GM18951 (cell line): Measurements from ENCODE around the gene IL12A.

Experiments
- POLR2A ChIP-seq: IDR thresholded peaks from 4 replicates; pipeline ENCODE4 v1.6.1; 2011; ENCODE audit warnings: mild to moderate bottlenecking; ENCODE audit not compliant: insufficient read length, insufficient read depth; ENCODE audit errors: extremely low read depth
- in situ Hi-C: fragments of 300-500 bp; cut with MboI; formaldehyde crosslinking; loops from one replicate; pipeline ENCODE4 v1.12.0; 2022; ENCODE audit warnings: low sequenced_read_pairs, mixed read lengths, inconsistent platforms; ENCODE audit not compliant: unreplicated experiment

IL12A gene

DNA sequence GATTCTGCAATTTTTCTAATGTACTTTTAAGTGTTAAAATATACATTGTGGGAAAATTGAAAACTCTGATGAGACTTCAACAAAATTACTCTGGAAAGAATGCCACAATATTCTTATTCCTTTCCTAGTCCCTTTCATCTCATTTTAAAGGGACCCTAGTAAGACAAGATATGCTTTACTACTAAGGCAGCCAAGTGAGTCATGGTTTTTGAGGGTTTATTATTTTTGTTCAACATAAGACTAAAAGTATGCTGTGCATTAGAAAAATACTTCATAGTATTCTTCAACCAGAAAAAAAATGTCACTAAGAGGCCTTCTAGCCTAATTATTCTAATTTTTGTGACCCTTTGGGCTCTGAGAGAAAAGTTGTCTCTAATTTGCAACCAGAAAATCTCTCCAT lies 7.4 kb downstream of the IL12A start:
- no peak for TF ChIP-seq POLR2A
- in situ Hi-C loops, result loop anchor here (10.0 kb wide), 1 partner anchor 171 kb away; no protein-coding TSS in a partner anchor

DNA sequence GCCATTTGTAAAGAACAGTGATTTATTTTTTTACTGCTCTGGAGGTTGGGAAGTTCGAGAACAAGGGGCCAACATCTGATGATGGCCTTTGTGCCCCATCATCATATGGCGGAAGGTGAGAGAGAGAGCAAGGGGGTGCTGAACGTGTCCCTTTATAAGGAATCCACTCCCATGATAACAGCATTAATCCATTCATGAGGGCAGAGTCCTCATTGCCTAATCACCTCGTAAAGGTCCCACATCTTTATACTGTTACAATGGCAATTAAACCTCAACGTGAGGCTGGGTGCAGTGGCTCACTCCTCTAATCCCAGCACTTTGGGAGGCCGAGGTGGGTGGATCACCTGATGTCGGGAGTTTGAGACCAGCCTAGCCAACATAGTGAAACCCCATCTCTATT lies 8.3 kb downstream of the IL12A start:
- in situ Hi-C loops, result loop anchor here (10.0 kb wide), 1 partner anchor 172 kb away; no protein-coding TSS in a partner anchor
- TF ChIP-seq POLR2A, result no peak

DNA sequence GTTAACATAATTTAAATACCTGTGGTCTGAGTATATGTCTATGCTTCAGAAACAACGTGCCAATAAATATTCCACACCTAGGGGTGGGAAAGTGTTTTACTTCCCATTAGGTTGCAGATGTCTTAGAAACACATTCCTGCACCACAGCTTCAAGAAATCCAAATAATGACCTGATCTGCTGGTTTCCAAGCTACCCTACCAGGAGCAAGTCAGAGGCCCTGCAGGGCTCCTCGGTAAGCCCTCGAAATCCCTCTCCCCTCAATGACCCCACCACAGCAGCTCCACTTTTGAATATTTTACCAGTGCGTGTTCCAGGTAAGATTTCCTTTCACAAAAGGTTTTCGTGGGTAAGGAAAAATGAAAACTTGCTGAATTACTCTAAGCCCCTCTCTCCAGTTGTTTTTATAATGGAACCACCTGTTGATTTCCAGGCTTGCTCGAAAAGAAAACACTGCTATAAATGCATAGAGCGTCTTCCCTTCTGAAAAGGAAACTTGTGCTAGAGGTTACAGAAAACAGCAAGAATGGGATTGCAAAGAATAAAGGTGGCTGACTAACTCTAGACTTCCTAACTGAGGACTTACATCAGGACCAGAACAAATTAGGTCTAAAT lies 12.6 kb downstream of the IL12A start:
- in situ Hi-C loops, result loop anchor here (5.0 kb wide), 1 partner anchor 119 kb away; no protein-coding TSS in a partner anchor

GRCh38 chr3:160001850-160002623 lies 13.4 kb downstream of the IL12A start:
- in situ Hi-C loops, result loop anchor here (5.0 kb wide), 1 partner anchor 120 kb away; no protein-coding TSS in a partner anchor
- no peak for TF ChIP-seq POLR2A

More for the DNA sequence above, 12.6 kb downstream of the IL12A start:
- TF ChIP-seq POLR2A, result no peak

- no peak for TF ChIP-seq POLR2A
- in situ Hi-C loops, result loop anchor here (5.0 kb wide), 1 partner anchor 121 kb away; no protein-coding TSS in a partner anchor
Observed at GRCh38 chr3:160003520-160004128, 15.0 kb downstream of the IL12A start.

DNA sequence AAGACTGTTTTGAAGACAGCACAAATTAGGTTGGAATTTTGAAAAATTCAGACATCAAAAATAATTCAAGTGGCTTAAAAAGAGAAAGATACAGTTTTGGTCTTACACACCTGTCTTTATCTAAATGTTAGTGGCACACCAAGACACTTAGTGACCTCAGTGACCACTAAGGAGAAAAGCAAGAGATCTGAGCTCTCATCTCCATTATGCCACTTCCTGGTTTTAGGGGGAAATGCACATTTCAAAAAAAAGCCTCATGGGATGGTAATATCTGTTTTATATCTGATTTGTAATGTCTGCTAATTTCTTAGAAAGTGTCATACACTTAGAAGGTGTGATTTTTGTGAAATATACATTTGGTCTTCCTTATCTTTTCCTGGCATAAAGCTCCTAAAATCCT lies 16.4 kb downstream of the IL12A start:
- in situ Hi-C loops, result no loop called here

DNA sequence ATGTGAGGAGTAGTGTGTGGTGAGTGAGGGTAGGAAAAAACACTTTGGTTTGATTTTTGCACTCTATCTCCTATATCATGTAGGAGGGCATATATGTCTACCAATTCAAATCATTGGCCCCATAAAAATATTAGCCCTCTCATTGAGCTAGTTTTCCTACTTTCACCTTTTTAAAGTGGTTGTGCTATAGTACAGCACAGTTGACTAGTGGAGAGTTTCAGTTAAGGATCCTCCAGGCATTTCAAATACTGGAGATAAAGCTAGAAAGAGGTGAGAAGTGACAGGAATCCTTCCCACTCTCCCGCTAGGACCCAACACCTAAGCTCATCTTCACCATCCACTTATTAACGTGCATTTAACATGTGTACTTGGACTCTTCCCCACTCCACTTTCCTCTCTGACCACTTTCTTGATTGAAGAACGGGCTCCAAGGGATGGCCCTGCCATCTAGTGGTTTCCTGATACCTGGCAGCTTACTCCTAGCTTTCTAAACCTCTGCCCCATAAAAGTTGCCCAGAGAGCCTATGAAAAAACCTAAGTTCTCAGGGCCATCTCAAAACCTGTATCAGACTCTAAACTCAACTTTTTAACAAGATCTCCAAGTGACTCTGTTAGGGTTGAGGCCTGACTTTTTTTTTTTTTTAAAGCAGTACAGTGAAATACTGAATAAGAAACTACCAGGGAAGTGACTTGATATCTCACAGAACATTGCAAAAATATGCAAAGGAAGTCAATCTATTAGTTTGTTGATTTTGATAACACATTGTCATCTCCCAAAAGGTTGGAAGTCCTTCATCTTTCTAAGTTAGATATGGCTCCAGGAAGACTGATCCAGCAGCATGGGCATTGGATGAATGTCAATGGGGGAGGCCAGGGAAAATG lies 17.9 kb downstream of the IL12A start:
- in situ Hi-C loops, result no loop called here
- no peak for TF ChIP-seq POLR2A

More for the DNA sequence above, 16.4 kb downstream of the IL12A start:
- no peak for TF ChIP-seq POLR2A

DNA sequence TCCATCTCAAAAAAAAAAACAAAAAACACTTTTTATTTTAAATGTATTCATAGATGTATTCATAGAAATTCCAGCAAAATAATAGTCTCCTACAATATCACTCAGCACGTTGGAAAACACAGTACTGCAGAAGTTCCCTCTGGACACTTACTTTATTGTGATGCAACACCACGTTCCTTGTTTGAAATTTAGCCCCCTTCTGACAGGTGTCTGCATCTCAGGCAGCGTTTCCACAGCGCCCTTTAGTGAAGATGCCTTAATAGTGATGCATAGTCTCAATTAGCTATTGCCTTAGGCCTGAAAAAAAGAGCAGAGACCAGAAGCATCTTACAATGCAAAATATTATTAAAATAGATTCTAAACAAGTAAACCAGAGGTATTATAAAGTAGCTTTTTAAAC lies 20.3 kb downstream of the IL12A start:
- in situ Hi-C loops, result no loop called here
- TF ChIP-seq POLR2A, result no peak

- in situ Hi-C loops, result no loop called here
- no peak for TF ChIP-seq POLR2A
Observed at GRCh38 chr3:160009525-160009924, 20.9 kb downstream of the IL12A start.

DNA sequence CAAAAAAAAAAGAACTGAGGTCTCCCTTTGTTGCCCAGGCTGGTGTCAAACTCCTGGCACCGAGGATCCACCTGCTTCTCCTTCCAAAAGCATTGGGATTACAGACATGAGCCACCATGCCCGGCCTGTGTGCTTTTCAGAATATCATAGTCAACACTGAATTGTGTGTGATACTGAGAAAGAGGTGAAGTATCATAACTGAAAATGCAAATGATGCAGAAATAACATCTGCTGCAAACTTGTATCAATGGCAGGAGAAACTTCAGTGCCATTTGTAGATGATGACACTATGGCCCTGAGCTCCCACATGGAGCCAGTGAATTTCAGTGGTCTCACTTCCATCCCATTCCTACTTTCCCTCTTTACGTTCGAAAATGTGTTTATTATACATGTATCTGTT lies 21.9 kb downstream of the IL12A start:
- in situ Hi-C loops, result no loop called here
- no peak for TF ChIP-seq POLR2A

- in situ Hi-C loops, result no loop called here
Observed at GRCh38 chr3:160012108-160012507, 23.5 kb downstream of the IL12A start.

GRCh38 chr3:160016972-160017371 lies 28.3 kb downstream of the IL12A start:
- in situ Hi-C loops, result no loop called here
- no peak for TF ChIP-seq POLR2A

More at GRCh38 chr3:160012108-160012507, 23.5 kb downstream of the IL12A start:
- no peak for TF ChIP-seq POLR2A
